Upper lobe of right lung (tissue), 1 donor: ENCODE results near the gene UBL4B. TPM values are rescaled to one million over a fixed set of nuclear protein-coding genes. Genes with fewer than 3 reads are reported as not detected.
"Not testable (repeated sequence)": the region's sequence is repeated elsewhere in the genome, so short reads cannot be mapped to it uniquely, and the experiment has no call there.

ENCODE experiments used
- ATAC-seq: fragments of 200-7000 bp; cut with Tn5 transposase; one replicate; pipeline ENCODE4 v1.9.1; 2020; ENCODE audit warnings: mild to moderate bottlenecking, moderate library complexity
- DNase-seq: peaks from one replicate; pipeline ENCODE4 v3.0.0-alpha.2; 2020
- H3K27ac ChIP-seq: fragments of 200-600 bp; one replicate; pipeline ENCODE4 v1.8.0; 2022
- H3K27me3 ChIP-seq: fragments of 200-600 bp; one replicate; pipeline ENCODE4 v1.8.0; 2022; ENCODE audit warnings: mild to moderate bottlenecking
- H3K36me3 ChIP-seq: fragments of 200-600 bp; one replicate; pipeline ENCODE4 v1.8.0; 2022
- H3K4me1 ChIP-seq: fragments of 200-600 bp; one replicate; pipeline ENCODE4 v1.8.0; 2022
- H3K4me3 ChIP-seq: fragments of 200-600 bp; one replicate; pipeline ENCODE4 v1.8.0; 2022; ENCODE audit warnings: mild to moderate bottlenecking
- H3K9me3 ChIP-seq: fragments of 200-600 bp; one replicate; pipeline ENCODE4 v1.8.0; 2022
- CTCF ChIP-seq: fragments of 200-600 bp; IDR thresholded peaks from one replicate; pipeline ENCODE4 v1.8.0; 2022; ENCODE audit warnings: antibody characterized with exemption
- intact Hi-C: fragments of 100-400 bp; cut with DNase I; formaldehyde crosslinking; loops from one replicate; pipeline ENCODE4 v1.11.0; 2022
- total RNA-seq: library from RNA; stranded (reverse); fragmentation: NEBNext Ultra II Directional; extraction: Animal tissue kit (Norgen Biotek cat#: 25700); gene quantifications from one replicate; pipeline ENCODE4 v1.2.1, GENCODE V29; 2021
- donor health status: DM: no; HTN: yes; CAD: no; lungs with severe emphysema.

The UBL4B gene
- total RNA-seq, 1 donor from 2014 or later: not detected

GRCh38 chr1:110070671-110071242 is 41.5 kb upstream of the UBL4B start, which contains the start of gene ALX3:
Gene ALX3 (minus strand): TSS chr1:110070672. CDS start chr1:110070612, 60 bp downstream.
- Histone ChIP-seq H3K4me3 (peak within 1 kb of the TSS; percentile 26), H3K27ac (no peak within 1 kb of the TSS), H3K27me3 (peaks cover 72% of the 10 kb centered on the region), H3K36me3 (no peaks in the 10 kb centered on the region), H3K4me1 (peaks cover 22% of the 10 kb centered on the region), H3K9me3 (no peaks in the 10 kb centered on the region)
- intact Hi-C loops: no loop called here
- no peak for TF ChIP-seq CTCF
- ATAC-seq (no peak), DNase-seq (no peak)

GRCh38 chr1:110074166-110074565 is 38.1 kb upstream of the UBL4B start:
- Histone ChIP-seq H3K36me3 (no peaks in the 10 kb centered on the region), H3K27me3 (peaks cover 47% of the 10 kb centered on the region), H3K4me1 (peaks cover 11% of the 10 kb centered on the region), H3K4me3 (no peak overlapping the region), H3K9me3 (no peaks in the 10 kb centered on the region), H3K27ac (no peak overlapping the region)
- intact Hi-C loops: no loop called here
- ATAC-seq: no peak
- no peak for DNase-seq
- no peak for TF ChIP-seq CTCF

GRCh38 chr1:110076789-110077500 is 35.3 kb upstream of the UBL4B start:
- intact Hi-C loops: no loop called here
- no peak for ATAC-seq

GRCh38 chr1:110079995-110080394 is 32.2 kb upstream of the UBL4B start:
- ATAC-seq, H3K9me3 ChIP-seq, H3K27me3 ChIP-seq, H3K36me3 ChIP-seq, H3K27ac ChIP-seq, H3K4me1 ChIP-seq, intact Hi-C loops, DNase-seq, H3K4me3 ChIP-seq: not testable (repeated sequence)

More at GRCh38 chr1:110076789-110077500, 35.3 kb upstream of the UBL4B start:
- Histone ChIP-seq H3K4me1 (no peaks in the 10 kb centered on the region), H3K4me3 (no peak overlapping the region), H3K36me3 (no peaks in the 10 kb centered on the region), H3K9me3 (no peaks in the 10 kb centered on the region), H3K27ac (no peak overlapping the region), H3K27me3 (peaks cover 21% of the 10 kb centered on the region)
- no peak for DNase-seq
- no peak for TF ChIP-seq CTCF

GRCh38 chr1:110081061-110081460 is 31.2 kb upstream of the UBL4B start:
- H3K36me3 ChIP-seq: no peaks in the 10 kb centered on the region
- H3K9me3 ChIP-seq: no peaks in the 10 kb centered on the region
- DNase-seq: no peak
- H3K4me3 ChIP-seq: no peak overlapping the region
- H3K4me1 ChIP-seq: peaks cover 10% of the 10 kb centered on the region
- H3K27me3 ChIP-seq: no peaks in the 10 kb centered on the region
- H3K27ac ChIP-seq: no peak overlapping the region
- intact Hi-C loops: no loop called here
- no peak for TF ChIP-seq CTCF
- ATAC-seq: no peak

- no peak for ATAC-seq
- TF ChIP-seq CTCF: no peak
- Histone ChIP-seq H3K27ac (no peak overlapping the region), H3K4me1 (peaks cover 10% of the 10 kb centered on the region), H3K4me3 (no peak overlapping the region), H3K9me3 (no peaks in the 10 kb centered on the region), H3K27me3 (no peaks in the 10 kb centered on the region), H3K36me3 (no peaks in the 10 kb centered on the region)
- intact Hi-C loops: no loop called here
- DNase-seq: no peak
Measured at GRCh38 chr1:110082477-110082876, 29.8 kb upstream of the UBL4B start.
